GM10248 (cell line): ENCODE data around the gene MEN1.

Source experiments
- CTCF ChIA-PET: fragments of 300-600 bp; sonication (Branson Sonifier 250); formaldehyde crosslinking; extraction: SDS; loops from one replicate; lab custom pipeline; 2021; ENCODE audit warnings: antibody characterized with exemption; lab: Yijun Ruan, JAX
- POLR2A ChIA-PET: fragments of 350-650 bp; sonication (Branson Sonifier 250); formaldehyde crosslinking; extraction: SDS; loops from one replicate; lab custom pipeline; 2020; ENCODE audit warnings: antibody characterized with exemption; lab: Yijun Ruan, JAX
- DNase-seq: peaks from one replicate; pipeline ENCODE4 v3.0.0; 2012; ENCODE audit errors: extremely low spot score
- CTCF ChIP-seq: IDR thresholded peaks from 2 replicates; pipeline ENCODE4 v1.5.1; 2012; ENCODE audit warnings: mild to moderate bottlenecking, low read depth; ENCODE audit errors: extremely low read depth, missing control alignments, control extremely low read depth

Gene MEN1

DNA sequence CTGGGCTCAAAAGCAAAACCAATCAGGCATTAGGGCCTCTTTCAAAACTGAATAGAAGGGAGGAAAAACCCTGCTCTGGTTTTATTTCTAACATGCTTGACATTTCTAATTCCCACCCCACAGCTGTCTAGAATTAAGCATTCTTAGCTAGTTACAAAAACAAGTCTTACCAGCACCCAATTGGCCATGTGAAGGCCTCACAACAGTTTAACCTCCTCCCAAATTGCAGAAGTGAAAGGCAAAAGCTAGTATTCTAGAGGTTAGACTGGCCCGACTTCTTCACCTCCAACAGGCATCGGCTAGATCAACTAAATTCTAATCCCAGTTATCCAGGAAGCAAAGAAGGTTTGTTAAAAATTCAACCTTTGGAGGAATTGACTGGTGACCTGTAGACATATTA, 38.5 kb downstream of the MEN1 start:
- CTCF ChIA-PET, result interaction anchor here (1.1 to 2.4 kb wide), 7 partner anchors 10 to 243 kb away, joined by 3 to 7 read pairs (median 3); partner anchors contain the start of gene PYGM
- peak; percentile 42 for DNase-seq
- TF ChIP-seq CTCF, result no peak
- POLR2A ChIA-PET, result interaction anchor here (0.7 to 2.4 kb wide), 3 partner anchors 8 to 106 kb away, joined by 3 to 10 read pairs (median 7); partner anchors contain the start of gene EHD1

GRCh38 chr11:64770120-64770519, 40.2 kb downstream of the MEN1 start:
- no peak for DNase-seq
- ChIA-PET POLR2A (interaction anchor here (1.0 to 1.6 kb wide), 2 partner anchors 9 to 10 kb away, joined by 3 to 4 read pairs; no protein-coding TSS in a partner anchor), CTCF (interaction anchor here (2.4 kb wide), 1 partner anchor 23 kb away, joined by 7 read pairs; no protein-coding TSS in a partner anchor)
- TF ChIP-seq CTCF, result no peak

- CTCF ChIA-PET, result interaction anchor here (1.0 kb wide), 1 partner anchor 22 kb away, joined by 3 read pairs; no protein-coding TSS in a partner anchor
- POLR2A ChIA-PET, result interaction anchor here (0.6 kb wide), 1 partner anchor 81 kb away, joined by 3 read pairs; no protein-coding TSS in a partner anchor
- no peak for DNase-seq
- TF ChIP-seq CTCF, result no peak
Observed at GRCh38 chr11:64769283-64769682, 41.1 kb downstream of the MEN1 start.

DNA sequence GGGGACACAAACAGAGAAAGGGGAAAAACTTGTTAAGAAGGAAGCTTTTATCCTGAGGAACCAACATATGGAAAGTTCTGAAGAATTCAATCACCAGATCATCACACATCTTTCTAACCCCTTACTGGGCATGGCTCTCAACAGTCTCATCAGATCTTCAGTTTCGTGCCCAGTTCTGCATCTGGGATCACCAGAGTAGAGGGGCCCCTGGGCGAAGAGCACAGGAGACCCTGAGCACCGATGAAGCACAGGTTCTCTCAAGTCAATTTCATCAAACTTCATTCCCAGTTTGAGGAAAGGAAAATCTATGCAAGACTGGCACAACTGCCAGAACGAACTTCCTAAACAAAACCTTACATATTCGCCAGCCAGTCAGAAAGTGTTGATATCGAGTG, 42.1 kb downstream of the MEN1 start:
- ChIA-PET CTCF (interaction anchor here (0.7 to 1.9 kb wide), 11 partner anchors 8 to 104 kb away, joined by 3 to 9 read pairs (median 3); partner anchors contain the start of genes MAP4K2, PYGM, RASGRP2 and SF1), POLR2A (interaction anchor here (1.2 kb wide), 1 partner anchor 10 kb away, joined by 3 read pairs; no protein-coding TSS in a partner anchor)
- TF ChIP-seq CTCF, result no peak
- no peak for DNase-seq

DNA sequence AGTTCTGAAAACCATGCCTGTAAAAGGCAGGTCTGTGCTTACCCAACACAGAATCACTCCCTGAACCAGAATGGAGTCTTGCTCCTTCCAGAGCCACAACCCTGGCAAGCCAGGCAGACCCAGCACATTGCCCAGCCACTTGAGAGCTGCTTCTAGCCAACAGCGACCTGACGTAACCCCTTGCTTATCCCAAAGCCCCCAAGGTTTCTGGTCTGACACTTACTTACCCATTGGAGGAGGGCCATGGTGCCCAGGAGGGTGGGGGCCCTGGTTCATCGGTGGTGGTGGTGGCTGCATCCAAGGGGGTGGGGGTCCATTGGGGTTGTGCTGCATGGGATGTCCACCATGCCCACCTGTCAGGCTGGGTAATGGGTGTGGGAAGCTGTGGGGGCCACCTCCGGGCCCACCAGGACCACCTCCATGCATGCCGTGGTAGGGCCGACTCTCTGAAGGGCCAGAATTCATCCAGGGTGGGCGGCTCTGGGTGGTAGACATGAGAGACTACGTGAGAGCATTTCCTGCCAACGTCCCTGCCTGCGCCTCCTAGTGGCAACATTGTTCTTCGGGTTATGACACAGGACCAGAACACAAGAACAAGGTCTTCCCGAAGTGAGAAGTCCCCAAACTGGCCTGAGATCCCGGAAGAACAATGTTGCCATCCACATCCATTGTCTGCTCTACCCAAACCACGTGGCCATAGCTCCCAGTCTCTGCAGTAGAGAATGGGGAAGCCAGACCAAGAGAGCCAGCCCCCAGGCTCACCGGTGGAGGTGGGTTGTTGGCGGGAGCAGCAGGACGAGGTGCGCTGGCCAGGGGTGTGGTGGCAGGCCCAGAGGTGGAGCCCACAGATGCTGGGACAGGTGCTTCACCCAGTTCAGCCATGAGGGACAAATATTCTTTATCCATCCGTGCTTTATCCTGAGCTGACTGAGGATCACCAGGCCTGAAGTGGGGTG, 42.7 kb downstream of the MEN1 start:
- ChIA-PET CTCF (interaction anchor here (0.7 to 1.9 kb wide), 11 partner anchors 8 to 105 kb away, joined by 3 to 9 read pairs (median 3); partner anchors contain the start of genes MAP4K2, PYGM, RASGRP2 and SF1), POLR2A (interaction anchor here (1.2 kb wide), 1 partner anchor 11 kb away, joined by 3 read pairs; no protein-coding TSS in a partner anchor)
- TF ChIP-seq CTCF, result peak; percentile 66
- DNase-seq, result peak; percentile 50

DNA sequence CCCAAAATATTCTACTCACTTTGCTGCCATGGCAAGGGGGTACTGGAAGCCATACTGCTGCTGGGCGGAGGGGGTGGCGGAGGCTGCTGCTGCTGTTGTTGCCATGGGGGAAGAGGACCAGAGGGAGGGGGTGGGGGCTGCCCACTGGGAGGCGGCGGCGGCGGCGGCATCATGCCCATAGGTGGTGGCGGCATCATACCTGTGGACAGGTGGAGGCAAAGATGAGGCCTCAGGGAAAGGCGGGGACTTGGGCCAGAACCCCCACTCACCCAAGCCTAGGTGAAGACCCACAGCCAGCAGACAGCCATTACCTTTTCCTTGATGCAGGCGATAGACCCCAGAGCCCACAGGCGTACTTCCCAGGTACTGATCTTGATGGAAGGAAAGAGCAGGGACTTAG, 43.5 kb downstream of the MEN1 start:
- CTCF ChIA-PET, result interaction anchor here (0.7 to 1.9 kb wide), 4 partner anchors 7 to 30 kb away, joined by 3 to 9 read pairs (median 4); partner anchors contain the start of gene PYGM

More for the DNA sequence above, 43.5 kb downstream of the MEN1 start:
- DNase-seq, result no peak
- POLR2A ChIA-PET, result interaction anchor here (1.2 kb wide), 1 partner anchor 12 kb away, joined by 3 read pairs; no protein-coding TSS in a partner anchor
- no peak for TF ChIP-seq CTCF
